ENCODE data around the gene KAT5. TPM values are rescaled to one million over a fixed set of nuclear protein-coding genes. Genes with fewer than 3 reads are reported as not detected.
"Not testable (repeated sequence)": the region's sequence is repeated elsewhere in the genome, so short reads cannot be mapped to it uniquely, and the experiment has no call there.

KAT5 gene

GRCh38 chr11:65745049-65745448 lies 33.0 kb downstream of the KAT5 start:
- Histone ChIP-seq H3K27me3 (ENCODE audit: control insufficient read depth, insufficient read depth, low read length) (peaks cover 50% of the 10 kb centered on the region), H3K4me2 (ENCODE audit: low read length) (no peak overlapping the region), H3K4me3 (ENCODE audit: low read length) (no peak overlapping the region), H3K36me3 (ENCODE audit: insufficient read depth, low read length) (no peaks in the 10 kb centered on the region), H3K9ac (ENCODE audit: low read depth, low read length) (no peak overlapping the region), H3K4me1 (ENCODE audit: control insufficient read depth, insufficient read depth, low read length) (no peaks in the 10 kb centered on the region), H3K9me3 (replicated peaks; ENCODE audit: low read length) (no peaks in the 10 kb centered on the region)

GRCh38 chr11:65762169-65762568 lies 50.1 kb downstream of the KAT5 start:
- H3K4me3 ChIP-seq (ENCODE audit: low read length); H3K4me1 ChIP-seq (ENCODE audit: control insufficient read depth, insufficient read depth, low read length); H3K4me2 ChIP-seq (ENCODE audit: low read length); H3K9ac ChIP-seq (ENCODE audit: low read depth, low read length); H3K36me3 ChIP-seq (ENCODE audit: insufficient read depth, low read length); H3K27me3 ChIP-seq (ENCODE audit: control insufficient read depth, insufficient read depth, low read length); H3K9me3 ChIP-seq (replicated peaks; ENCODE audit: low read length): not testable (repeated sequence)

GRCh38 chr11:65762816-65763215 lies 50.8 kb downstream of the KAT5 start:
- H3K27me3 ChIP-seq (ENCODE audit: control insufficient read depth, insufficient read depth, low read length); H3K36me3 ChIP-seq (ENCODE audit: insufficient read depth, low read length); H3K9me3 ChIP-seq (replicated peaks; ENCODE audit: low read length); H3K9ac ChIP-seq (ENCODE audit: low read depth, low read length); H3K4me2 ChIP-seq (ENCODE audit: low read length); H3K4me3 ChIP-seq (ENCODE audit: low read length); H3K4me1 ChIP-seq (ENCODE audit: control insufficient read depth, insufficient read depth, low read length): not testable (repeated sequence)

DNA sequence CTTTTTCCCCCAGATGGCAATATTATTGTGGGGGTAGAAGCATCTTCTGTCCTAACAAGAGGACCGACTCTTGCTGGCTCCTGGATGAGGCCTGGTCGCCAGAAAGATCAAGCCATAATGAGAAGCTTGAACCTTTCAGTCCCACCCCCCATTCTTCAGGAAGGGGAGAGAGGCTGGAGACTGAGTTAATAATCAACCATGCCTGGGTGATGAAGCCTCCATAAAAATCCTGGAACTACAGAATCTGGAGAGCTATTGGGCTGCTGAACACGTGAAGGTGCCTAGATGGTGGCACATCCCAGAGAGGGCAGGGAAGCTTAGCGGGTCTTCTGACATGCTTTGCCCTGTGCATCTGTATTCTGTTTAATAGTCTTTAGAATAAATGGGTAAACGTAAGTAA lies 52.4 kb downstream of the KAT5 start:
- Histone ChIP-seq H3K9ac (ENCODE audit: low read depth, low read length) (no peak overlapping the region), H3K4me1 (ENCODE audit: control insufficient read depth, insufficient read depth, low read length) (no peaks in the 10 kb centered on the region), H3K4me3 (ENCODE audit: low read length) (no peak overlapping the region)

GRCh38 chr11:65766535-65766934 lies 54.5 kb downstream of the KAT5 start:
- Histone ChIP-seq H3K27me3 (ENCODE audit: control insufficient read depth, insufficient read depth, low read length) (no peaks in the 10 kb centered on the region), H3K36me3 (ENCODE audit: insufficient read depth, low read length) (no peaks in the 10 kb centered on the region), H3K4me2 (ENCODE audit: low read length) (no peak overlapping the region), H3K4me1 (ENCODE audit: control insufficient read depth, insufficient read depth, low read length) (peaks cover 2% of the 10 kb centered on the region), H3K4me3 (ENCODE audit: low read length) (no peak overlapping the region), H3K9ac (ENCODE audit: low read depth, low read length) (no peak overlapping the region), H3K9me3 (replicated peaks; ENCODE audit: low read length) (no peaks in the 10 kb centered on the region)

More for the DNA sequence above, 52.4 kb downstream of the KAT5 start:
- Histone ChIP-seq H3K27me3 (ENCODE audit: control insufficient read depth, insufficient read depth, low read length) (no peaks in the 10 kb centered on the region), H3K9me3 (replicated peaks; ENCODE audit: low read length) (no peaks in the 10 kb centered on the region), H3K4me2 (ENCODE audit: low read length) (no peak overlapping the region), H3K36me3 (ENCODE audit: insufficient read depth, low read length) (no peaks in the 10 kb centered on the region)

DNA sequence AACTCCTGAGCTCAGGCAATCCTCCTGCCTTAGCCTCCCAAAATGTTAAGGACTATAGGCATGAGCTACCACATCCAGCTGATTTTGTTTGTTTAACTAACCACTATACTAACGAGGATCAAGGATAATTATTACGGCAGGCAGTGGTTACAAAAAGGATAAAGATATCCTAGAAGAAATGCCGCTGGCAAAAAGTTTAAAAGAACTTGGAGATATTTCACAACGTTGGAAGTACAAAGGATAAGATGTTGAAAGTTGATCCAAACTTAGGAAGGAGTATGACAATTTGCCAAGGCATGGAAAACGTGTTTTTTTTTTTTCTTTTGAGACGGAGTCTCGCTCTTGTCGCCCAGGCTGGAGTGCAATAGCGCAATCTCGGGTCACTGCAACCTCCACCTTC lies 55.4 kb downstream of the KAT5 start:
- Histone ChIP-seq H3K4me3 (ENCODE audit: low read length) (no peak overlapping the region), H3K4me1 (ENCODE audit: control insufficient read depth, insufficient read depth, low read length) (peaks cover 2% of the 10 kb centered on the region), H3K9me3 (replicated peaks; ENCODE audit: low read length) (no peaks in the 10 kb centered on the region), H3K36me3 (ENCODE audit: insufficient read depth, low read length) (no peaks in the 10 kb centered on the region), H3K9ac (ENCODE audit: low read depth, low read length) (no peak overlapping the region), H3K27me3 (ENCODE audit: control insufficient read depth, insufficient read depth, low read length) (no peaks in the 10 kb centered on the region), H3K4me2 (ENCODE audit: low read length) (no peak overlapping the region)

DNA sequence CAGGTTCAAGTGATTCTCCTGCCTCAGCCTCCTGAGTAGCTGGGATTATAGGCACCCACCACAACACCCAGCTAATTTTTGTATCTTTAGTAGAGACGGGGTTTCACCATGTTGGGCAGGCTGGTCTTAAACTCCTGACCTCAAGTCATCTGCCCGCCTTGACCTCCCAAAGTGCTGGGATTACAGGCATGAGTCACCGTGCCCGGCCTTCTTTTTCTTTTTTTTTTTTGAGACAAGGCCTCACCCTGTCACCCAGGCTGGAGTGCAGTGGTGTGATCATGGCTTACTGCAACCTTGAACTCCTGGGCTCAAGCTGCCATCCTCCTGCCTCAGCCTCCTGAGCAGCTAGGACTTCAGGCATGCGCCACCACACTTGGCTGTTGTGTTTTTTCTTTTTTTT lies 55.8 kb downstream of the KAT5 start:
- not testable (repeated sequence) for H3K9ac ChIP-seq (ENCODE audit: low read depth, low read length); H3K4me2 ChIP-seq (ENCODE audit: low read length); H3K36me3 ChIP-seq (ENCODE audit: insufficient read depth, low read length); H3K4me3 ChIP-seq (ENCODE audit: low read length); H3K4me1 ChIP-seq (ENCODE audit: control insufficient read depth, insufficient read depth, low read length); H3K9me3 ChIP-seq (replicated peaks; ENCODE audit: low read length); H3K27me3 ChIP-seq (ENCODE audit: control insufficient read depth, insufficient read depth, low read length)

Small RNAs within 50 kb of the gene (small RNA-seq; reads per million reads assigned to genes)
- not detected for gene RN7SL309P

Measured in skeletal muscle satellite cell (primary cell).